ENCODE measurements around the gene NTMT2. TPM values are rescaled to one million over a fixed set of nuclear protein-coding genes. Genes with fewer than 3 reads are reported as not detected.

NTMT2 gene
- polyA plus RNA-seq, 1 donor from 2014 or later = 0.27 TPM

- H3K4me2 ChIP-seq (ENCODE audit: low read length) = no peak overlapping the region
- no peaks in the 10 kb centered on the region for H3K9me3 ChIP-seq (ENCODE audit: low read length)
- no peaks in the 10 kb centered on the region for H3K79me2 ChIP-seq (replicated peaks; ENCODE audit: insufficient read depth, low read length)
- H3K27ac ChIP-seq (ENCODE audit: low read length) = no peak overlapping the region
- H3K9me2 ChIP-seq (ENCODE audit: insufficient read depth, low read length) = no peaks in the 10 kb centered on the region
- no peak overlapping the region for H2AFZ ChIP-seq (ENCODE audit: low read depth, low read length)
- no peak overlapping the region for H3K9ac ChIP-seq (ENCODE audit: low read length)
- no peaks in the 10 kb centered on the region for H3F3A ChIP-seq (ENCODE audit: insufficient read depth, low read length, poor library complexity, severe bottlenecking)
- H3K4me3 ChIP-seq (ENCODE audit: low read length) = no peak overlapping the region
- H4K20me1 ChIP-seq (ENCODE audit: insufficient read depth) = no peaks in the 10 kb centered on the region
- H3K36me3 ChIP-seq (ENCODE audit: insufficient read depth, low read length) = no peaks in the 10 kb centered on the region
- H3K27me3 ChIP-seq (ENCODE audit: insufficient read depth, low read depth, low read length) = no peaks in the 10 kb centered on the region
- TF ChIP-seq RAD21 (conservative IDR thresholded peaks at IDR 0.05) = no peak
- TF ChIP-seq CTCF (IDR thresholded peaks at IDR 0.05; ENCODE audit: poor library complexity, severe bottlenecking) = no peak
- TF ChIP-seq POLR2AphosphoS5 (IDR thresholded peaks at IDR 0.05) = no peak
- no peak for TF ChIP-seq MXI1 (conservative IDR thresholded peaks at IDR 0.05; ENCODE audit: poor library complexity, severe bottlenecking)
- no peak for TF ChIP-seq EP300 (conservative IDR thresholded peaks at IDR 0.05; ENCODE audit: poor library complexity, severe bottlenecking)
- no peak for TF ChIP-seq TAF1 (IDR thresholded peaks at IDR 0.05; ENCODE audit: low read depth)
- TF ChIP-seq SMC3 (conservative IDR thresholded peaks at IDR 0.05; ENCODE audit: poor library complexity) = no peak
- no peak for TF ChIP-seq EZH2 (IDR thresholded peaks at IDR 0.05; ENCODE audit: borderline replicate concordance, insufficient read depth, low read length, poor library complexity, severe bottlenecking)
- no peak for TF ChIP-seq REST (IDR thresholded peaks at IDR 0.05; ENCODE audit: borderline replicate concordance)
These were observed 52.3 kb downstream of the NTMT2 start for GRCh38 chr1:170198090-170198489.

GRCh38 chr1:170198584-170198983 is 52.8 kb downstream of the NTMT2 start:
- Histone ChIP-seq H3K79me2 (replicated peaks; ENCODE audit: insufficient read depth, low read length) (no peaks in the 10 kb centered on the region), H3K9me2 (ENCODE audit: insufficient read depth, low read length) (no peaks in the 10 kb centered on the region), H3K9ac (ENCODE audit: low read length) (no peak overlapping the region), H4K20me1 (ENCODE audit: insufficient read depth) (no peaks in the 10 kb centered on the region), H2AFZ (ENCODE audit: low read depth, low read length) (no peak overlapping the region), H3K27ac (ENCODE audit: low read length) (no peak overlapping the region), H3K27me3 (ENCODE audit: insufficient read depth, low read depth, low read length) (no peaks in the 10 kb centered on the region), H3K4me2 (ENCODE audit: low read length) (no peak overlapping the region), H3K9me3 (ENCODE audit: low read length) (no peaks in the 10 kb centered on the region), H3K36me3 (ENCODE audit: insufficient read depth, low read length) (no peaks in the 10 kb centered on the region), H3K4me3 (ENCODE audit: low read length) (no peak overlapping the region), H3F3A (ENCODE audit: insufficient read depth, low read length, poor library complexity, severe bottlenecking) (no peaks in the 10 kb centered on the region)
- no peak for TF ChIP-seq TAF1 (IDR thresholded peaks at IDR 0.05; ENCODE audit: low read depth)
- no peak for TF ChIP-seq POLR2AphosphoS5 (IDR thresholded peaks at IDR 0.05)
- TF ChIP-seq RAD21 (conservative IDR thresholded peaks at IDR 0.05) = no peak
- no peak for TF ChIP-seq MXI1 (conservative IDR thresholded peaks at IDR 0.05; ENCODE audit: poor library complexity, severe bottlenecking)
- TF ChIP-seq CTCF (IDR thresholded peaks at IDR 0.05; ENCODE audit: poor library complexity, severe bottlenecking) = no peak
- no peak for TF ChIP-seq REST (IDR thresholded peaks at IDR 0.05; ENCODE audit: borderline replicate concordance)
- no peak for TF ChIP-seq EZH2 (IDR thresholded peaks at IDR 0.05; ENCODE audit: borderline replicate concordance, insufficient read depth, low read length, poor library complexity, severe bottlenecking)
- TF ChIP-seq EP300 (conservative IDR thresholded peaks at IDR 0.05; ENCODE audit: poor library complexity, severe bottlenecking) = no peak
- TF ChIP-seq SMC3 (conservative IDR thresholded peaks at IDR 0.05; ENCODE audit: poor library complexity) = no peak
